Smooth muscle cell (in vitro differentiated cells): ENCODE measurements around the gene CIDEC. TPM values are rescaled to one million over a fixed set of nuclear protein-coding genes. Genes with fewer than 3 reads are reported as not detected.
"Not testable (repeated sequence)": the region's sequence is repeated elsewhere in the genome, so short reads cannot be mapped to it uniquely, and the experiment has no call there.

ENCODE experiments used
- DNase-seq: peaks from one replicate; lab custom pipeline; 2025; ENCODE audit not compliant: unreplicated experiment; lab: John Stamatoyannopoulos, UW
- H2AFZ ChIP-seq: fragments of 200-600 bp; sonication (generic); 2 replicates; pipeline ENCODE4 v1.6.0; 2016; ENCODE audit warnings: antibody characterized with exemption, low read depth, mild to moderate bottlenecking
- H3F3A ChIP-seq: fragments of 200-600 bp; sonication (generic); 2 replicates; pipeline ENCODE4 v1.6.0; 2017; ENCODE audit warnings: antibody characterized with exemption, low read depth
- H3K27ac ChIP-seq: fragments of 200-600 bp; sonication (generic); 2 replicates; pipeline ENCODE4 v1.5.1; 2016; ENCODE audit warnings: low read depth, mild to moderate bottlenecking
- H3K27me3 ChIP-seq: fragments of 200-600 bp; sonication (generic); 2 replicates; pipeline ENCODE4 v1.6.1; 2016; ENCODE audit warnings: low read depth, mild to moderate bottlenecking
- H3K36me3 ChIP-seq: fragments of 200-600 bp; sonication (generic); 2 replicates; pipeline ENCODE4 v1.5.1; 2016; ENCODE audit warnings: low read depth
- H3K4me1 ChIP-seq: fragments of 200-600 bp; sonication (generic); 2 replicates; pipeline ENCODE4 v1.5.1; 2016; ENCODE audit warnings: low read depth
- H3K4me2 ChIP-seq: fragments of 200-600 bp; sonication (generic); 2 replicates; pipeline ENCODE4 v1.6.0; 2016; ENCODE audit warnings: mild to moderate bottlenecking
- H3K4me3 ChIP-seq: fragments of 200-600 bp; sonication (generic); 2 replicates; pipeline ENCODE4 v1.5.1; 2016; ENCODE audit warnings: mild to moderate bottlenecking
- H3K79me2 ChIP-seq: fragments of 200-600 bp; sonication (generic); 2 replicates; pipeline ENCODE4 v1.6.0; 2016; ENCODE audit warnings: low read depth, mild to moderate bottlenecking
- H3K9ac ChIP-seq: fragments of 200-600 bp; sonication (generic); 2 replicates; pipeline ENCODE4 v1.6.0; 2016; ENCODE audit warnings: low read depth
- H3K9me3 ChIP-seq: fragments of 200-600 bp; sonication (generic); replicated peaks from 2 replicates; pipeline ENCODE4 v1.5.1; 2016; ENCODE audit warnings: low read depth
- H4K20me1 ChIP-seq: fragments of 200-600 bp; sonication (generic); 2 replicates; pipeline ENCODE4 v1.6.0; 2016; ENCODE audit warnings: low read depth
- CTCF ChIP-seq: fragments of 200-600 bp; sonication (generic); IDR thresholded peaks from 2 replicates; pipeline ENCODE4 v1.5.1; 2017; ENCODE audit warnings: borderline replicate concordance, mild to moderate bottlenecking, antibody characterized with exemption; ENCODE audit not compliant: insufficient read depth, poor library complexity, severe bottlenecking
- WGBS: methylation state at CpG from one replicate; pipeline ENCODE4 v1.1.7; 2016; ENCODE audit warnings: low lambda C conversion rate; 5-methylcytosine and 5-hydroxymethylcytosine counted together
- polyA plus RNA-seq: library from polyadenylated mRNA; unstranded; fragments of >200 nt; fragmentation: Nextera tagmentation; extraction: Ambion mirVana; gene quantifications from 2 replicates; pipeline ENCODE4 v1.2.1, GENCODE V29; 2016
- total RNA-seq: library from RNA; depleted of rRNA; stranded (reverse); fragments of >200 nt; gene quantifications from 2 replicates; pipeline ENCODE4 v1.2.3, GENCODE V29; 2014

CIDEC gene
- total and polyA plus RNA-seq, 2 experiments from 2014 or later: not detected

GRCh38 chr3:9869955-9870354, 10.1 kb downstream of the CIDEC start:
- no peaks in the 10 kb centered on the region for H3F3A ChIP-seq
- H3K4me1 ChIP-seq: no peaks in the 10 kb centered on the region
- H3K36me3 ChIP-seq: no peaks in the 10 kb centered on the region
- H3K27ac ChIP-seq: no peak overlapping the region
- no peak overlapping the region for H3K4me3 ChIP-seq
- H3K9me3 ChIP-seq: no peaks in the 10 kb centered on the region
- no peak overlapping the region for H3K4me2 ChIP-seq
- H3K9ac ChIP-seq: no peak overlapping the region
- no peak for TF ChIP-seq CTCF
- H2AFZ ChIP-seq: no peak overlapping the region
- 95% methylated on average over 5 of the region's 5 CpGs for WGBS
- no peaks in the 10 kb centered on the region for H3K27me3 ChIP-seq
- H3K79me2 ChIP-seq: no peaks in the 10 kb centered on the region
- H4K20me1 ChIP-seq: no peaks in the 10 kb centered on the region
- DNase-seq: no peak

- no peak for TF ChIP-seq CTCF
- no peak overlapping the region for H3K4me3 ChIP-seq
- H2AFZ ChIP-seq: no peak overlapping the region
- no peaks in the 10 kb centered on the region for H3K9me3 ChIP-seq
- no peaks in the 10 kb centered on the region for H3K4me1 ChIP-seq
- no peaks in the 10 kb centered on the region for H3K27me3 ChIP-seq
- H3K79me2 ChIP-seq: no peaks in the 10 kb centered on the region
- no peak overlapping the region for H3K27ac ChIP-seq
- 98% methylated on average over 12 of the region's 12 CpGs for WGBS
- H3K9ac ChIP-seq: no peak overlapping the region
- H3F3A ChIP-seq: no peaks in the 10 kb centered on the region
- no peak overlapping the region for H3K4me2 ChIP-seq
- H4K20me1 ChIP-seq: no peaks in the 10 kb centered on the region
- DNase-seq: no peak
- H3K36me3 ChIP-seq: no peaks in the 10 kb centered on the region
Observed at GRCh38 chr3:9867106-9867505, 12.9 kb downstream of the CIDEC start.

- H3K27ac ChIP-seq: no peak overlapping the region
- H4K20me1 ChIP-seq: no peaks in the 10 kb centered on the region
- TF ChIP-seq CTCF: no peak
- no peaks in the 10 kb centered on the region for H3K9me3 ChIP-seq
- no peak overlapping the region for H3K4me2 ChIP-seq
- WGBS: 94% methylated on average over 8 of the region's 8 CpGs
- H3F3A ChIP-seq: no peaks in the 10 kb centered on the region
- H2AFZ ChIP-seq: no peak overlapping the region
- no peak overlapping the region for H3K9ac ChIP-seq
- DNase-seq: no peak
- no peaks in the 10 kb centered on the region for H3K36me3 ChIP-seq
- no peak overlapping the region for H3K4me3 ChIP-seq
- H3K4me1 ChIP-seq: no peaks in the 10 kb centered on the region
- no peaks in the 10 kb centered on the region for H3K79me2 ChIP-seq
- H3K27me3 ChIP-seq: no peaks in the 10 kb centered on the region
Observed at GRCh38 chr3:9866639-9867038, 13.4 kb downstream of the CIDEC start.

- Histone ChIP-seq H3K27ac (peak overlapping the region; percentile 4), H3K4me2 (peak overlapping the region; percentile 35)
- DNase-seq, H3K4me3 ChIP-seq, H3F3A ChIP-seq, H4K20me1 ChIP-seq, H3K9ac ChIP-seq, H3K79me2 ChIP-seq, H3K27me3 ChIP-seq, H2AFZ ChIP-seq, H3K4me1 ChIP-seq, H3K36me3 ChIP-seq, H3K9me3 ChIP-seq: not testable (repeated sequence)
- WGBS: 82% methylated on average over 10 of the region's 10 CpGs
Observed at GRCh38 chr3:9865125-9865637, 14.9 kb downstream of the CIDEC start.
